HepG2 (cell line): Measurements from ENCODE around the gene DYSF. TPM values are rescaled to one million over a fixed set of nuclear protein-coding genes. Genes with fewer than 3 reads are reported as not detected.

ENCODE experiments used
- CAMTA2 ChIP-seq: sonication (generic); formaldehyde crosslinking; IDR thresholded peaks from 2 replicates; pipeline ENCODE4 v1.4.0; 2020; ENCODE audit warnings: mild to moderate bottlenecking, missing genetic modification reagents, borderline replicate concordance
- HNF4G ChIP-seq, 2 experiments: sonication (generic) in 1 of 2; formaldehyde crosslinking in 1 of 2; IDR thresholded peaks; 2 replicates each; pipeline versions ENCODE4 v1.4.0 to v1.6.1; 2011 to 2020; ENCODE audit warnings: borderline replicate concordance in 2 of 2, low read depth in 2 of 2, mild to moderate bottlenecking in 2 of 2, low read length in 1 of 2, missing genetic modification reagents in 1 of 2, moderate library complexity in 1 of 2
- MED1 ChIP-seq: sonication (generic); formaldehyde crosslinking; IDR thresholded peaks from 2 replicates; pipeline ENCODE4 v1.4.0; 2020; ENCODE audit warnings: missing genetic modification reagents
- PLRG1 ChIP-seq: fragments of 450-650 bp; conservative IDR thresholded peaks from 2 replicates; pipeline ENCODE4 v1.6.1; 2016
- polyA plus RNA-seq, 8 experiments: library from polyadenylated mRNA; depleted of rRNA in 3 of 8; stranded (reverse) in 7 of 8; unstranded in 1 of 8; fragments of >200 nt; fragmentation: Illumina TruSeq in 4 of 8; extraction: Trizol in 4 of 8; gene quantifications; 2 replicates each; pipeline versions ENCODE4 v1.2.1 to v1.2.3, GENCODE V29; 2011 to 2016; ENCODE audit warnings: low read depth in 4 of 8, missing spikeins in 1 of 8, mixed read lengths in 1 of 8; ENCODE audit not compliant: insufficient read depth in 1 of 8
- total RNA-seq, 5 experiments: library from RNA; depleted of rRNA; stranded (reverse); fragments of >200 nt; fragmentation: Illumina TruSeq; extraction: Trizol; gene quantifications; 2 replicates each; pipeline ENCODE4 v1.2.3, GENCODE V29; 2016; ENCODE audit warnings: low read depth in 1 of 5
- TF ChIP-seq, protein P1 (sequence below): sonication (generic); formaldehyde crosslinking; IDR thresholded peaks from 2 replicates; pipeline ENCODE4 v1.5.1; 2020; ENCODE audit warnings: mild to moderate bottlenecking, missing genetic modification reagents, moderate library complexity
- TF ChIP-seq, protein P2 (sequence below): sonication (generic); formaldehyde crosslinking; IDR thresholded peaks from 2 replicates; pipeline ENCODE4 v1.4.0; 2020; ENCODE audit warnings: missing genetic modification reagents, borderline replicate concordance
- TF ChIP-seq, protein P3 (sequence below): IDR thresholded peaks from 2 replicates; pipeline ENCODE4 v1.4.0; 2020; ENCODE audit warnings: mild to moderate bottlenecking, missing genetic modification reagents

The DYSF gene
- total and polyA plus RNA-seq, 2 of the 13 experiments (the other 11 are each of a cell fraction or from before 2014, with no cell fraction given): 0.15 to 2.4 TPM

- TF ChIP-seq, protein P1, sequence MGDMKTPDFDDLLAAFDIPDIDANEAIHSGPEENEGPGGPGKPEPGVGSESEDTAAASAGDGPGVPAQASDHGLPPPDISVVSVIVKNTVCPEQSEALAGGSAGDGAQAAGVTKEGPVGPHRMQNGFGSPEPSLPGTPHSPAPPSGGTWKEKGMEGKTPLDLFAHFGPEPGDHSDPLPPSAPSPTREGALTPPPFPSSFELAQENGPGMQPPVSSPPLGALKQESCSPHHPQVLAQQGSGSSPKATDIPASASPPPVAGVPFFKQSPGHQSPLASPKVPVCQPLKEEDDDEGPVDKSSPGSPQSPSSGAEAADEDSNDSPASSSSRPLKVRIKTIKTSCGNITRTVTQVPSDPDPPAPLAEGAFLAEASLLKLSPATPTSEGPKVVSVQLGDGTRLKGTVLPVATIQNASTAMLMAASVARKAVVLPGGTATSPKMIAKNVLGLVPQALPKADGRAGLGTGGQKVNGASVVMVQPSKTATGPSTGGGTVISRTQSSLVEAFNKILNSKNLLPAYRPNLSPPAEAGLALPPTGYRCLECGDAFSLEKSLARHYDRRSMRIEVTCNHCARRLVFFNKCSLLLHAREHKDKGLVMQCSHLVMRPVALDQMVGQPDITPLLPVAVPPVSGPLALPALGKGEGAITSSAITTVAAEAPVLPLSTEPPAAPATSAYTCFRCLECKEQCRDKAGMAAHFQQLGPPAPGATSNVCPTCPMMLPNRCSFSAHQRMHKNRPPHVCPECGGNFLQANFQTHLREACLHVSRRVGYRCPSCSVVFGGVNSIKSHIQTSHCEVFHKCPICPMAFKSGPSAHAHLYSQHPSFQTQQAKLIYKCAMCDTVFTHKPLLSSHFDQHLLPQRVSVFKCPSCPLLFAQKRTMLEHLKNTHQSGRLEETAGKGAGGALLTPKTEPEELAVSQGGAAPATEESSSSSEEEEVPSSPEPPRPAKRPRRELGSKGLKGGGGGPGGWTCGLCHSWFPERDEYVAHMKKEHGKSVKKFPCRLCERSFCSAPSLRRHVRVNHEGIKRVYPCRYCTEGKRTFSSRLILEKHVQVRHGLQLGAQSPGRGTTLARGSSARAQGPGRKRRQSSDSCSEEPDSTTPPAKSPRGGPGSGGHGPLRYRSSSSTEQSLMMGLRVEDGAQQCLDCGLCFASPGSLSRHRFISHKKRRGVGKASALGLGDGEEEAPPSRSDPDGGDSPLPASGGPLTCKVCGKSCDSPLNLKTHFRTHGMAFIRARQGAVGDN (CRISPR knock-in tag): no peak
- TF ChIP-seq, protein P2, sequence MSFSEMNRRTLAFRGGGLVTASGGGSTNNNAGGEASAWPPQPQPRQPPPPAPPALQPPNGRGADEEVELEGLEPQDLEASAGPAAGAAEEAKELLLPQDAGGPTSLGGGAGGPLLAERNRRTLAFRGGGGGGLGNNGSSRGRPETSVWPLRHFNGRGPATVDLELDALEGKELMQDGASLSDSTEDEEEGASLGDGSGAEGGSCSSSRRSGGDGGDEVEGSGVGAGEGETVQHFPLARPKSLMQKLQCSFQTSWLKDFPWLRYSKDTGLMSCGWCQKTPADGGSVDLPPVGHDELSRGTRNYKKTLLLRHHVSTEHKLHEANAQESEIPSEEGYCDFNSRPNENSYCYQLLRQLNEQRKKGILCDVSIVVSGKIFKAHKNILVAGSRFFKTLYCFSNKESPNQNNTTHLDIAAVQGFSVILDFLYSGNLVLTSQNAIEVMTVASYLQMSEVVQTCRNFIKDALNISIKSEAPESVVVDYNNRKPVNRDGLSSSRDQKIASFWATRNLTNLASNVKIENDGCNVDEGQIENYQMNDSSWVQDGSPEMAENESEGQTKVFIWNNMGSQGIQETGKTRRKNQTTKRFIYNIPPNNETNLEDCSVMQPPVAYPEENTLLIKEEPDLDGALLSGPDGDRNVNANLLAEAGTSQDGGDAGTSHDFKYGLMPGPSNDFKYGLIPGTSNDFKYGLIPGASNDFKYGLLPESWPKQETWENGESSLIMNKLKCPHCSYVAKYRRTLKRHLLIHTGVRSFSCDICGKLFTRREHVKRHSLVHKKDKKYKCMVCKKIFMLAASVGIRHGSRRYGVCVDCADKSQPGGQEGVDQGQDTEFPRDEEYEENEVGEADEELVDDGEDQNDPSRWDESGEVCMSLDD (CRISPR knock-in tag): no peak
- TF ChIP-seq MED1 (CRISPR knock-in tag) (no peak), CAMTA2 (CRISPR knock-in tag) (no peak), PLRG1 (no peak), HNF4G (IDR thresholded peaks at IDR 0.05; ENCODE audit: borderline replicate concordance, low read depth, low read length) (peak; percentile 86), HNF4G (CRISPR knock-in tag; IDR thresholded peaks at IDR 0.05; ENCODE audit: borderline replicate concordance, low read depth) (no peak)
- TF ChIP-seq, protein P3, sequence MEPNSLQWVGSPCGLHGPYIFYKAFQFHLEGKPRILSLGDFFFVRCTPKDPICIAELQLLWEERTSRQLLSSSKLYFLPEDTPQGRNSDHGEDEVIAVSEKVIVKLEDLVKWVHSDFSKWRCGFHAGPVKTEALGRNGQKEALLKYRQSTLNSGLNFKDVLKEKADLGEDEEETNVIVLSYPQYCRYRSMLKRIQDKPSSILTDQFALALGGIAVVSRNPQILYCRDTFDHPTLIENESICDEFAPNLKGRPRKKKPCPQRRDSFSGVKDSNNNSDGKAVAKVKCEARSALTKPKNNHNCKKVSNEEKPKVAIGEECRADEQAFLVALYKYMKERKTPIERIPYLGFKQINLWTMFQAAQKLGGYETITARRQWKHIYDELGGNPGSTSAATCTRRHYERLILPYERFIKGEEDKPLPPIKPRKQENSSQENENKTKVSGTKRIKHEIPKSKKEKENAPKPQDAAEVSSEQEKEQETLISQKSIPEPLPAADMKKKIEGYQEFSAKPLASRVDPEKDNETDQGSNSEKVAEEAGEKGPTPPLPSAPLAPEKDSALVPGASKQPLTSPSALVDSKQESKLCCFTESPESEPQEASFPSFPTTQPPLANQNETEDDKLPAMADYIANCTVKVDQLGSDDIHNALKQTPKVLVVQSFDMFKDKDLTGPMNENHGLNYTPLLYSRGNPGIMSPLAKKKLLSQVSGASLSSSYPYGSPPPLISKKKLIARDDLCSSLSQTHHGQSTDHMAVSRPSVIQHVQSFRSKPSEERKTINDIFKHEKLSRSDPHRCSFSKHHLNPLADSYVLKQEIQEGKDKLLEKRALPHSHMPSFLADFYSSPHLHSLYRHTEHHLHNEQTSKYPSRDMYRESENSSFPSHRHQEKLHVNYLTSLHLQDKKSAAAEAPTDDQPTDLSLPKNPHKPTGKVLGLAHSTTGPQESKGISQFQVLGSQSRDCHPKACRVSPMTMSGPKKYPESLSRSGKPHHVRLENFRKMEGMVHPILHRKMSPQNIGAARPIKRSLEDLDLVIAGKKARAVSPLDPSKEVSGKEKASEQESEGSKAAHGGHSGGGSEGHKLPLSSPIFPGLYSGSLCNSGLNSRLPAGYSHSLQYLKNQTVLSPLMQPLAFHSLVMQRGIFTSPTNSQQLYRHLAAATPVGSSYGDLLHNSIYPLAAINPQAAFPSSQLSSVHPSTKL (CRISPR knock-in tag): peak; percentile 28; the same call in 1 of the 2 replicates
Measured at GRCh38 chr2:71720596-71721361, 267.4 kb downstream of the DYSF start (continued).
